WTC11 (cell line): Measurements from ENCODE around the gene HIPK2. TPM values are rescaled to one million over a fixed set of nuclear protein-coding genes. Genes with fewer than 3 reads are reported as not detected.
"Not testable (repeated sequence)": the region's sequence is repeated elsewhere in the genome, so short reads cannot be mapped to it uniquely, and the experiment has no call there.

Source experiments
- ATAC-seq: fragments of 200-7000 bp; cut with Tn5 transposase; 2 replicates; pipeline ENCODE4 v1.10.0; 2021; ENCODE audit warnings: mild to moderate bottlenecking, moderate library complexity
- CTCF ChIA-PET: fragments of 300-600 bp; sonication (Branson Sonifier 250); formaldehyde crosslinking; loops from one replicate; lab custom pipeline; 2021; ENCODE audit warnings: antibody characterized with exemption; lab: Charles Lee
- POLR2A ChIA-PET: fragments of 350-600 bp; sonication (Branson Sonifier 250); formaldehyde crosslinking; loops from one replicate; lab custom pipeline; 2021; ENCODE audit warnings: antibody characterized with exemption; lab: Charles Lee
- DNase-seq: peaks from one replicate; pipeline ENCODE4 v3.0.0; 2021; ENCODE audit warnings: low spot score
- H3K27ac Mint-ChIP-seq: 2 replicates; pipeline ENCODE4 v1.8.0; 2021; ENCODE audit warnings: mixed read lengths
- H3K27me3 Mint-ChIP-seq: 2 replicates; pipeline ENCODE4 v1.8.0; 2021; ENCODE audit warnings: low read depth, mild to moderate bottlenecking, moderate library complexity, mixed read lengths
- H3K36me3 Mint-ChIP-seq: 2 replicates; pipeline ENCODE4 v1.8.0; 2021; ENCODE audit warnings: mixed read lengths
- H3K4me1 Mint-ChIP-seq: 2 replicates; pipeline ENCODE4 v1.8.0; 2022; ENCODE audit warnings: mixed read lengths
- H3K4me3 Mint-ChIP-seq: 2 replicates; pipeline ENCODE4 v1.8.0; 2021; ENCODE audit warnings: mild to moderate bottlenecking, moderate library complexity, mixed read lengths
- H3K9me3 Mint-ChIP-seq: 2 replicates; pipeline ENCODE4 v1.8.0; 2021; ENCODE audit warnings: mixed read lengths
- CBFB ChIP-seq: sonication (generic); formaldehyde crosslinking; IDR thresholded peaks from 2 replicates; pipeline ENCODE4 v1.8.1; 2022; ENCODE audit warnings: mild to moderate bottlenecking, low read depth, missing genetic modification reagents
- E2F1 ChIP-seq: sonication (generic); formaldehyde crosslinking; IDR thresholded peaks from 2 replicates; pipeline ENCODE4 v1.8.0; 2022; ENCODE audit warnings: mild to moderate bottlenecking, missing genetic modification reagents
- E2F4 ChIP-seq: sonication (generic); formaldehyde crosslinking; IDR thresholded peaks from 2 replicates; pipeline ENCODE4 v1.8.1; 2022; ENCODE audit warnings: low read depth, mild to moderate bottlenecking, moderate library complexity, missing genetic modification reagents, borderline replicate concordance
- ETV6 ChIP-seq: sonication (generic); formaldehyde crosslinking; IDR thresholded peaks from 2 replicates; pipeline ENCODE4 v1.8.1; 2022; ENCODE audit warnings: mild to moderate bottlenecking, missing genetic modification reagents
- FOXJ3 ChIP-seq: sonication (generic); formaldehyde crosslinking; IDR thresholded peaks from 2 replicates; pipeline ENCODE4 v1.9.0; 2021; ENCODE audit warnings: missing genetic modification reagents, mild to moderate bottlenecking, borderline replicate concordance
- GABPB1 ChIP-seq: sonication (generic); formaldehyde crosslinking; IDR thresholded peaks from 2 replicates; pipeline ENCODE4 v1.8.1; 2023; ENCODE audit warnings: mild to moderate bottlenecking, missing genetic modification reagents
- GRHL2 ChIP-seq: fragments of 250-450 bp; sonication (Bioruptor Pico); IDR thresholded peaks from 2 replicates; pipeline ENCODE4 v1.8.0; 2022; ENCODE audit warnings: mild to moderate bottlenecking, moderate library complexity; ENCODE audit not compliant: insufficient replicate concordance, severe bottlenecking
- NFYB ChIP-seq: sonication (generic); formaldehyde crosslinking; conservative IDR thresholded peaks from 2 replicates; pipeline ENCODE4 v1.8.0; 2022; ENCODE audit warnings: low read depth, missing genetic modification reagents
- STAT6 ChIP-seq: sonication (generic); formaldehyde crosslinking; conservative IDR thresholded peaks from 2 replicates; pipeline ENCODE4 v1.8.1; 2023; ENCODE audit warnings: mild to moderate bottlenecking, low read depth, missing genetic modification reagents, moderate library complexity
- USF2 ChIP-seq: sonication (generic); formaldehyde crosslinking; IDR thresholded peaks from 2 replicates; pipeline ENCODE4 v1.8.1; 2023; ENCODE audit warnings: mild to moderate bottlenecking, missing genetic modification reagents, moderate library complexity
- ZNF121 ChIP-seq: sonication (generic); formaldehyde crosslinking; IDR thresholded peaks from 2 replicates; pipeline ENCODE4 v1.8.0; 2023; ENCODE audit warnings: missing genetic modification reagents
- ZNF138 ChIP-seq: sonication (generic); formaldehyde crosslinking; conservative IDR thresholded peaks from 2 replicates; pipeline ENCODE4 v1.8.1; 2022; ENCODE audit warnings: mild to moderate bottlenecking, moderate library complexity, missing genetic modification reagents
- ZNF219 ChIP-seq: sonication (generic); formaldehyde crosslinking; IDR thresholded peaks from 2 replicates; pipeline ENCODE4 v1.8.0; 2023; ENCODE audit warnings: missing genetic modification reagents, mild to moderate bottlenecking, borderline replicate concordance
- ZNF263 ChIP-seq: sonication (generic); formaldehyde crosslinking; IDR thresholded peaks from 2 replicates; pipeline ENCODE4 v1.8.1; 2022; ENCODE audit warnings: low read depth, mild to moderate bottlenecking, moderate library complexity, missing genetic modification reagents
- ZSCAN18 ChIP-seq: fragments of 250-450 bp; sonication (Bioruptor Pico); IDR thresholded peaks from 2 replicates; pipeline ENCODE4 v2.1.2; 2022; ENCODE audit warnings: mild to moderate bottlenecking, moderate library complexity
- total RNA-seq: library from RNA; stranded (reverse); gene quantifications from 3 replicates; pipeline ENCODE4 v1.2.3, GENCODE V29; 2021

Gene HIPK2
- total RNA-seq, 1 experiment from 2014 or later: 25.3 TPM

- TF ChIP-seq ZNF138 (no peak), USF2 (no peak), E2F1 (CRISPR knock-in tag) (no peak), ZNF121 (CRISPR knock-in tag) (no peak), E2F4 (CRISPR knock-in tag) (no peak), GRHL2 (CRISPR knock-in tag) (no peak), ZNF219 (CRISPR knock-in tag) (no peak), ZNF263 (CRISPR knock-in tag) (no peak), CBFB (CRISPR knock-in tag) (no peak)
Observed at GRCh38 chr7:139614886-139615285, 162.9 kb downstream of the HIPK2 start (continued).

GRCh38 chr7:139613971-139614411, 163.8 kb downstream of the HIPK2 start:
- Mint-ChIP-seq H3K36me3 (peaks cover 5% of the 10 kb centered on the region), H3K27me3 (no peaks in the 10 kb centered on the region), H3K4me1 (peaks cover 20% of the 10 kb centered on the region), H3K9me3 (no peaks in the 10 kb centered on the region), H3K4me3 (no peak overlapping the region), H3K27ac (peak overlapping the region; percentile 97)
- POLR2A ChIA-PET: no interaction called here
- DNase-seq (peak; percentile 45), ATAC-seq (peak; percentile 91)
- TF ChIP-seq ETV6 (CRISPR knock-in tag) (no peak), NFYB (CRISPR knock-in tag) (no peak), GABPB1 (no peak), STAT6 (no peak), FOXJ3 (CRISPR knock-in tag) (no peak), ZSCAN18 (CRISPR knock-in tag) (no peak)
- CTCF ChIA-PET: interaction anchor here (1.2 to 3.4 kb wide), 4 partner anchors 13 to 392 kb away, joined by 4 to 31 read pairs (median 11); no protein-coding TSS in a partner anchor

GRCh38 chr7:139611556-139611955, 166.2 kb downstream of the HIPK2 start:
- H3K9me3 Mint-ChIP-seq, POLR2A ChIA-PET, H3K4me3 Mint-ChIP-seq, H3K27me3 Mint-ChIP-seq, ATAC-seq, DNase-seq, H3K36me3 Mint-ChIP-seq, H3K27ac Mint-ChIP-seq: not testable (repeated sequence)
- peaks cover 20% of the 10 kb centered on the region for H3K4me1 Mint-ChIP-seq
- TF ChIP-seq ZNF121 (CRISPR knock-in tag): peak; percentile 64
- CTCF ChIA-PET: interaction anchor here (3.4 kb wide), 1 partner anchor 10 kb away, joined by 31 read pairs; no protein-coding TSS in a partner anchor
